GM20000 (cell line): Measurements from ENCODE around the gene NKAIN2.

Experiments
- DNase-seq: peaks from one replicate; pipeline ENCODE4 v3.0.0; 2012; ENCODE audit warnings: low spot score
- CTCF ChIP-seq: IDR thresholded peaks from 2 replicates; pipeline ENCODE4 v1.5.1; 2012; ENCODE audit warnings: mild to moderate bottlenecking, control low read depth; ENCODE audit errors: extremely low read depth, missing control alignments

The NKAIN2 gene

DNA sequence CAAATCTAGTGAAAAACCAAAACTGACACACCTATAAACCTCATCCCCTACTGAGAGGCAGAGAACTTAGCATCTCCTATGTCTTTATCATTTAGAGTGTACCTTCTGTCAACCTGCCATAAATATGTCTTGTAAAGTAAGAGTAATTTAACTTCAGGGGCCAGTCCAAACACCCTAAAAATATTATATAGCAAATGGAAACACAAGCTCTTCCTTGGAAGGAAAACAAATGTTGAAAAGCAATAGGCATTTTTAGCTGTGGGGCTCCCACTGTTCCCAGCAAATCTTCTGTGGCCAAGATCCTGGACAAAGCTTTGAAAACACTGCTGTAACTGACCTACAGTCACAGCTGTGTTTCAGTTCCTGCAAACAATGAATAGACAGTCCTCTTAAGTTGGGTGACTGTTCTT is 1018.5 kb downstream of the NKAIN2 start:
- no peak for TF ChIP-seq CTCF
- DNase-seq, result no peak

DNA sequence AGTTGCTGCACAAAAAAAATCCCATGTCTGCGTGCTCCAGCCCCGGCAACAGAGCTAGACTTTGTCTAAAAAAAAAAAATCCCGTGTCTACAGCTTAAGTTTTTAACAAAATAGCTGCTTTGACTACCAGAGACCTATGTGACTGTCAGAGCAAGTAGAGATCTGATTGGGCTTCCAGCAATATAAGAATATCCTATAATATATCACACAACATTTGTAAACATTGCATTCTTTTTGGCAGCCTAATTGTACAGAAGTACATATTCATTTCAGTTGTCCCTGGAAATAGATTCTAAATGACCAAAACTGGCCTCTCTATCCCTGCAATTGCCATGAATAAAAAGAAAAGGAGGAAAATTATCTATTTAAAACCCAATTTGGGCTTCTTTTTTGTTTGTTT is 1019.1 kb downstream of the NKAIN2 start:
- no peak for DNase-seq
- no peak for TF ChIP-seq CTCF

GRCh38 chr6:124823240-124824111 is 1019.8 kb downstream of the NKAIN2 start:
- TF ChIP-seq CTCF, result no peak
- no peak for DNase-seq

- DNase-seq, result no peak
These were observed 1021.9 kb downstream of the NKAIN2 start for GRCh38 chr6:124825564-124825963.

GRCh38 chr6:124829822-124830221 is 1026.2 kb downstream of the NKAIN2 start:
- DNase-seq, result no peak
- no peak for TF ChIP-seq CTCF

More at GRCh38 chr6:124825564-124825963, 1021.9 kb downstream of the NKAIN2 start:
- no peak for TF ChIP-seq CTCF

GRCh38 chr6:124830506-124830905 is 1026.8 kb downstream of the NKAIN2 start:
- no peak for TF ChIP-seq CTCF
- DNase-seq, result no peak

- DNase-seq, result no peak
- no peak for TF ChIP-seq CTCF
These were observed 1050.8 kb downstream of the NKAIN2 start for GRCh38 chr6:124854338-124854922.
